CD4-positive, alpha-beta T cell treated with Interleukin-15 for 4 hours (primary cell): ENCODE data around the gene RALGAPA1.
"Not testable (repeated sequence)": the region's sequence is repeated elsewhere in the genome, so short reads cannot be mapped to it uniquely, and the experiment has no call there.

Source experiments
- DNase-seq: peaks from one replicate; pipeline ENCODE4 v3.0.0-alpha.2; 2020; ENCODE audit warnings: low spot score

The RALGAPA1 gene

GRCh38 chr14:35621996-35622395, 187.1 kb downstream of the RALGAPA1 start:
- not testable (repeated sequence) for DNase-seq

DNA sequence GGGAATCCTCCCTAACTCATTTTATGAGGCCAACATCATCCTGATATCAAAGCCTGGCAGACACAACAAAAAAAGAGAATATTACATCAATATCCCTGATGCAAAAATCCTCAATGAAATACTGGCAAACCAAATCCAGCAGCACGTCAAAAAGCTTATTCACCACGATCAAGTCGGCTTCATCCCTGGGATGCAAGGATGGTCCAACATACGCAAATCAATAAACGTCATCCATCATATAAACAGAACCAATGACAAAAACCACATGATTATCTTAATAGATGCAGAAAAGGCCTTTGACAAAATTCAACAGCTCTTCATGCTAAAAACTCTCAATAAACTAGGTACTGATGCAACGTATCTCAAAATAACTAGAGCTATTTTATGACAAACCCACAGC, 189.1 kb downstream of the RALGAPA1 start:
- not testable (repeated sequence) for DNase-seq

GRCh38 chr14:35619461-35619860, 189.6 kb downstream of the RALGAPA1 start:
- not testable (repeated sequence) for DNase-seq

- no peak for DNase-seq
Observed at GRCh38 chr14:35617500-35617899, 191.6 kb downstream of the RALGAPA1 start.

- no peak for DNase-seq
Observed at GRCh38 chr14:35607380-35607779, 201.7 kb downstream of the RALGAPA1 start.

- DNase-seq: no peak
Observed at GRCh38 chr14:35600253-35600652, 208.8 kb downstream of the RALGAPA1 start.

DNA sequence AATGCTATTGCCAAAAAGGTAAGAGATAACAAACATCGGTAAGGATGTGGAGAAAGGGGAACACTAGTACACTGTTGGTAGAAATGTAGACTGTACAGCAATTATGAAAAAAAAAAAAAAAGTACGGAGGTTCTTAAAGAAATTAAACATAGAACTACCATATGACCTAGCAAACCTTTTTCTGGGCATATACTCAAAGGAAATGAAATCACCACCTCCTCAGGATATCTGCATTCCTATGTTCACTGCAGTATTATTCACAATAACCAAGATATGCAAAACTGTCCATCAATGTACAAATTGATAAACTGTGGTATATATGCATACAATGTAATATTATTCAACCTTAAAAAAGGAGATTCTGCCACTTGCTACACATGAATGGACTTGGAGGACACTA, 214.5 kb downstream of the RALGAPA1 start:
- no peak for DNase-seq

DNA sequence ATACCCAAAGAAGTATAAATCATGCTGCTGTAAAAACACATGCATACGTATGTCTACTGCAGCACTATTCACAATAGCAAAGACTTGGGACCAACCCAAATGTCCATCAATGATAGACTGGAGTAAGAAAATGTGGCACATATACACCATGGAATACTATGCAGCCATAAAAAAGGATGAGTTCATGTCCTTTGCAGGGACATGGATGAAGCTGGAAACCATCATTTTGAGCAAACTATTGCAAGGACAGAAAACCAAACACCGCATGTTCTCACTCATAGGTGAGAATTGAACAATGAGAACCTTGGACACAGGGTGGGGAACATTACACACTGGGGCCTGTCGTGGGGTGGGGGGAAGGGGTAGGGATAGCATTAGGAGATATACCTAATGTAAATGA, 221.7 kb downstream of the RALGAPA1 start:
- DNase-seq: not testable (repeated sequence)

DNA sequence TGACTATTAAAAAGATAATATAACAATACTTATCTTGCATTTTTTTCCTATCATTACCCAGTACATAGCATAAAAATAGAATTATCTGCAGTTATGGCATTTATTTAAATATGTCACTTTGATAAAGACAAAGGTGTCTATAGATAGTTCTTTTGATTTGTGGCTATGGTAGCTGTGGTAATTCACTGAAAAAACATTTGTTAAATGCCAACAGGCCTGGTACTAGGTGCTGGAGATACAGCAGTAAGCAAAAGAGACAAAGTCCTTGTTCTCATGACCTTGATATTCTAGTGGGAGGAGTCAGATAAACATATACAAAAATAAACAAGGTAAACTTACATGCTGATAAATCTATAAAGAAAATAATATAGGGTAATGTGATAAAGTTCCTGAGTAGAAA, 230.5 kb downstream of the RALGAPA1 start:
- DNase-seq: no peak

DNA sequence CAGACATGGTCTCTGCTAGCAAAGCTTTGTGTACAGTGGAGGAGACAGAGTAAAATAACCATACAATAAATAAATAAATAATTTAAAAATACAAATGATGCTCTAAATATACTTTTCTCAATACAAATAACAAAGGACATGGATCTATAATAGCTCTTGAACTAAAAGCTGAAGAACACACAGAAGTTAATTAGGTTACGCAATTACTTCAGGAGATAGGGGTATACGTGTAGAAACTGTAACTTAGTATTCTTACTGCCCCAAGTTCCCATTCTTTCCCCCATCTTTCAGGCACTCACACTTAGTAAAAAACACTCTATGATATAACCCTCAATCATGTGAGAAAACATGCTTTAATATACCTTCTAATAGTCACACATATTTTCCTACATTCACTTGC, 231.0 kb downstream of the RALGAPA1 start:
- no peak for DNase-seq

GRCh38 chr14:35576856-35577255, 232.2 kb downstream of the RALGAPA1 start:
- DNase-seq: no peak

GRCh38 chr14:35576260-35576659, 232.8 kb downstream of the RALGAPA1 start:
- DNase-seq: no peak

GRCh38 chr14:35573911-35574310, 235.2 kb downstream of the RALGAPA1 start:
- DNase-seq: no peak

DNA sequence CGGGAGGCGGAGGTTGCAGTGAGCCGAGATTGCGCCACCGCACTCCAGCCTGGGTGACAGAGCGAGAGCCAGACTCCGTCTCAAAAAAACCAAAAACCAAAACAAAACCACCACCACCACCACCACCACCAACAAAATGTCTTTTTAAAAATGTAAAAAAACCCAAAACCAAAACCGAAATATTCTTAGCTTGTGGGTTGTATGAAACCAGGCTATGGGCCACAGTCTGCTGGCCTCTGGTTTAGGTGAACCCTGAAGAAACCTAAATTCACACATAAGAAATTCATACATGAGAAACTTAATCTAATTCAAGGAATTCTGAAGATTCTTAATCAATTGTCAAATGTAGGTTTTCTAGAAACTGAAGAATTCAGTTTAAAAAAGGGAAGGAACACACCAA, 237.5 kb downstream of the RALGAPA1 start:
- no peak for DNase-seq

DNA sequence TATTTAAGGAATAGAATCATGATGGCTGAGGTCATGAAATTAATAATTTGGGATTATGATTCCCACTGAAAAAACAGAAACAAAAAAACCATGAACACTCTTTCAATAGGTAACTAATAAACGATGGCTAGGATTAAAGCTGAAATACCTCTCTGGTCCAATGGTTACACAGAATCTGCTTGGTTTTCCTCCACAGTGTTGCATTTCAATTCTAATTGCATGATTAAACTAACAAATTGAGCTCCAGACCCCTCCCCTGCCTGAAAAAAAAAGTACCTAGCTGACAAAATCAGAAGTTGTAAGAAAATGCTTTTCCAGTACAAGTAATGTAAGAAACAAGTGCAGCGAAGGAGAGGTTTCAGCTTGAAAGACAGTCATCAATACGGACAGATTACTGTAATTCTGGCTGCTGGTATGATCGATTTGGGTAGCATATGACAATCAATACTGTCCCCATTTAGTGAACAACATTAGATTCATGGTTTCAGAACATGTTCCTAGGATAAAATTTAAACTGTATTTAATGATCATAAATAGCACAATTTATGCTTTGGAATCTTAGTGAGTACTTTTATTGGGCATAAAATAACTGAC, 243.1 kb downstream of the RALGAPA1 start:
- no peak for DNase-seq

DNA sequence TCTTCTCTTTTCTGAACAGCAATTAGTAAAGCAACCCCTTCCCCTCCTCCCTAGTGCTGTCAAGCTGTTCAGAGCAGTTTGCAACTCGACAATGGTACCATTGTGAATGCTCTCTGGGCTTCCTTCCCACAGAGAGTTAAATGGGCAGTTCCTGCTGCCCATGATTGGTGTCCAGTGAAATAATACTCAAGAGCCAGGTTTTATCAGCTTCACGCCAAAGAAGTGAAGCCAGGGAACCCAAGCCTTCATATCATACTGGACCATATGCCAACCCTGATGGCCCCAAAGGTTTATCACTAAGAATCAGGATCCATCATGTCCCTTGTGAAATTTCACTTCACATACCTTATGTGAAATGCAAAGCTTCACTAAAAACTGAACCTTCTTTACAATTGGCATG, 250.4 kb downstream of the RALGAPA1 start:
- DNase-seq: no peak

DNA sequence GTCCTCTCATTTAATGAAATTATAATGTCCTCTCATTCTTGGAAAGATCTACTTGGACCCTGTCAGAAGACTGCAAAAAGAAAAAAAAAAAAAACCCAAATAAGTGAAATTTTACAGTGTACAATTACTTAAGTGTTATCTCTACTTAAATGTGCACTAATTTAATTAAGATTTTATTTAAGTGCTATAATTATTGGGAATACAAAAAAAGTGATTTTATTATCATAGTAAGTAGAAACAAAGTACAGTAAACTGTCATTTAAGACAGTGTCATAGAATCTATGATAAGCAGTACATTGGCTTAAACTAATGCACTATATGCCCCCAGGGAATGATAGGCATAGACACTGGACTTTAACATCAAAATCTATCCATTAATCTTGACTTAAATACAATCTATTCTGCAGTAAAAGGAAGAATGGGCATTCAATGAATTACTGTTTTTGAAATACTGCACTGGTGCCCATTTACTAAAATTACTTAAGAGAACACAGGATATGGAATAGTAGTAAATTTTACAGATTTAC, 251.8 kb downstream of the RALGAPA1 start:
- DNase-seq: no peak

GRCh38 chr14:35556548-35556947, 252.5 kb downstream of the RALGAPA1 start:
- DNase-seq: no peak

DNA sequence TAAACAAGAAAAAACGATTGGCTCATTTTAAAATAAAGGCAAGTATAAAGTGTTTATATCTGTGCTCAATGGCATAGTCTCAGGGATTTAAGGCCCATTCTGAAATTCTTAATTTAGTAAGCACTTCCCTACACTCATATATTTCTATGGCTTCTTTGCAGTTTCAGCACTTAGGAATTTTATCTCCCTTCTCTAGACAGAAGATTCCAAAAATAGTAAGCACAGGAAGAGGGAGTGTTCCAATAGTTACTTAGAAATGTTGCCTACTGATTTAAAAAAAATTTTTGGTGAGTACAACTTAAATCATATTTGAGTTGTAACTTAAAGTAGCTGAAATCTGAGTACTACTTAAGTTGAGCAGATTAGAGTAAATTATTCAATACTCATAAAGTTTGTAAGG, 255.3 kb downstream of the RALGAPA1 start:
- DNase-seq: no peak

- DNase-seq: no peak
Observed at GRCh38 chr14:35551081-35551480, 258.0 kb downstream of the RALGAPA1 start.

DNA sequence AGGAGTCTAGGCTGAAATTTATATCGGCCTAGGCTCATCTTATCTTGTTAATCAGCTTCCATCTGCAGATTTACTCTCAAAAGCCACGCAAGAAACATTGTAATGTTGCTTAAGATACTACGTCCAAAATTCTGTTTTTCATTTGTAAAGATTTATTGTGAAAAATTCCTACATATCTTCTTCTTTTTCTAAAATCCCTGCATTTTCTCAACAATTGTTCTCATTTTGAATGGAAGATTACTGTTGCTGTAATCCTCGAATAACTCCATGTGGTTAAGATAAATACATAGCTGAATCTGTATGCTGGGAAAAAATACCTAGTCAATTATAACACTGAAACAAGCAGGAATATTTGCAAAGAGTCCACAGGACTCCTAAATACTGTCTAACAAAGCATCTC, 259.5 kb downstream of the RALGAPA1 start:
- no peak for DNase-seq

GRCh38 chr14:35543006-35543405, 266.1 kb downstream of the RALGAPA1 start:
- no peak for DNase-seq

DNA sequence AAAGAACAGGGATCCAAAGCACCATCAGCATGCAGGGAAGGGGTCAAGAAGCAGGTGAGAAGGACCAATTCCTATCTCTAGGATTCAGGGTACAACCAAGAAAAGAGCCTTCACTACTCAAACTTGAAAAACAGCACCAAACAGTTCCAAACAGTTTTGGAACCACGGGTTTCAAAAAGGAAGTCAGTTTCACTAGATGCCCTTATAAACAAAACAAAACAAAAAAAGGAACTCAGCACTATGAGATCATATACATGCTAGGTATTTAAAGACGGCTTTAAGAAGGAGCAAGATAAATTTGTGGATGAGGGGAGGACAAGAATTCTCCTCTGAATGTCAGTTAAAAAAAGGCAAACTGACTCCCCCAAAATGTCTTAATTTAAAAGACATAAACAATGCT, 269.1 kb downstream of the RALGAPA1 start:
- DNase-seq: no peak

- no peak for DNase-seq
Observed at GRCh38 chr14:35535483-35536112, 273.5 kb downstream of the RALGAPA1 start.
